Hepatocyte (in vitro differentiated cells): Measurements from ENCODE around the gene AIMP2.

ENCODE experiments used
- CTCF ChIP-seq: fragments of 200-600 bp; sonication (generic); IDR thresholded peaks from 2 replicates; pipeline ENCODE4 v1.5.1; 2016; ENCODE audit warnings: antibody characterized with exemption, mild to moderate bottlenecking; ENCODE audit not compliant: poor library complexity
- EZH2 ChIP-seq: fragments of 200-600 bp; sonication (generic); IDR thresholded peaks from 2 replicates; pipeline ENCODE4 v1.6.1; 2016; ENCODE audit warnings: antibody characterized with exemption, mild to moderate bottlenecking, borderline replicate concordance

GRCh38 chr7:6031567-6031966 is 22.5 kb downstream of the AIMP2 start:
- TF ChIP-seq CTCF (no peak), EZH2 (no peak)
